ENCODE results near the gene PAX7. TPM values are rescaled to one million over a fixed set of nuclear protein-coding genes. Genes with fewer than 3 reads are reported as not detected.

Gene PAX7
- total RNA-seq, 4 donors from 2014 or later, result not detected

- no peaks in the 10 kb centered on the region for H3K4me1 ChIP-seq
- H3K36me3 ChIP-seq, result no peaks in the 10 kb centered on the region
- intact Hi-C loops (cut with DNase I; ENCODE audit: low total_unique reads), result no loop called here
- no peaks in the 10 kb centered on the region for H3K9me3 ChIP-seq
- no peak overlapping the region for H3K4me3 ChIP-seq
- H3K27ac ChIP-seq, result no peak overlapping the region
- no peak for DNase-seq
- H3K27me3 ChIP-seq, result peaks cover 0 to 5% of the 10 kb centered on the region in 2 donors
- TF ChIP-seq POLR2A (IDR thresholded peaks at IDR 0.05), result no peak
- TF ChIP-seq, protein P1, sequence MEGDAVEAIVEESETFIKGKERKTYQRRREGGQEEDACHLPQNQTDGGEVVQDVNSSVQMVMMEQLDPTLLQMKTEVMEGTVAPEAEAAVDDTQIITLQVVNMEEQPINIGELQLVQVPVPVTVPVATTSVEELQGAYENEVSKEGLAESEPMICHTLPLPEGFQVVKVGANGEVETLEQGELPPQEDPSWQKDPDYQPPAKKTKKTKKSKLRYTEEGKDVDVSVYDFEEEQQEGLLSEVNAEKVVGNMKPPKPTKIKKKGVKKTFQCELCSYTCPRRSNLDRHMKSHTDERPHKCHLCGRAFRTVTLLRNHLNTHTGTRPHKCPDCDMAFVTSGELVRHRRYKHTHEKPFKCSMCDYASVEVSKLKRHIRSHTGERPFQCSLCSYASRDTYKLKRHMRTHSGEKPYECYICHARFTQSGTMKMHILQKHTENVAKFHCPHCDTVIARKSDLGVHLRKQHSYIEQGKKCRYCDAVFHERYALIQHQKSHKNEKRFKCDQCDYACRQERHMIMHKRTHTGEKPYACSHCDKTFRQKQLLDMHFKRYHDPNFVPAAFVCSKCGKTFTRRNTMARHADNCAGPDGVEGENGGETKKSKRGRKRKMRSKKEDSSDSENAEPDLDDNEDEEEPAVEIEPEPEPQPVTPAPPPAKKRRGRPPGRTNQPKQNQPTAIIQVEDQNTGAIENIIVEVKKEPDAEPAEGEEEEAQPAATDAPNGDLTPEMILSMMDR (IDR thresholded peaks at IDR 0.05), result no peak
Observed at GRCh38 chr1:18793164-18793563, 162.5 kb downstream of the PAX7 start.

- H3K9me3 ChIP-seq, result no peaks in the 10 kb centered on the region
- no peak for DNase-seq
- no peak for TF ChIP-seq POLR2A (IDR thresholded peaks at IDR 0.05)
- TF ChIP-seq, protein P1 (IDR thresholded peaks at IDR 0.05), result no peak
- peaks cover 0 to 5% of the 10 kb centered on the region in 2 donors for H3K27me3 ChIP-seq
- no peak overlapping the region for H3K27ac ChIP-seq
- no peaks in the 10 kb centered on the region for H3K36me3 ChIP-seq
- H3K4me1 ChIP-seq, result no peaks in the 10 kb centered on the region
- H3K4me3 ChIP-seq, result no peak overlapping the region
- intact Hi-C loops (cut with DNase I; ENCODE audit: low total_unique reads), result no loop called here
Observed at GRCh38 chr1:18794051-18794450, 163.4 kb downstream of the PAX7 start.

GRCh38 chr1:18794561-18794960 is 163.9 kb downstream of the PAX7 start:
- intact Hi-C loops (cut with DNase I; ENCODE audit: low total_unique reads), result no loop called here
- H3K27me3 ChIP-seq, result peaks cover 0 to 5% of the 10 kb centered on the region in 2 donors

DNA sequence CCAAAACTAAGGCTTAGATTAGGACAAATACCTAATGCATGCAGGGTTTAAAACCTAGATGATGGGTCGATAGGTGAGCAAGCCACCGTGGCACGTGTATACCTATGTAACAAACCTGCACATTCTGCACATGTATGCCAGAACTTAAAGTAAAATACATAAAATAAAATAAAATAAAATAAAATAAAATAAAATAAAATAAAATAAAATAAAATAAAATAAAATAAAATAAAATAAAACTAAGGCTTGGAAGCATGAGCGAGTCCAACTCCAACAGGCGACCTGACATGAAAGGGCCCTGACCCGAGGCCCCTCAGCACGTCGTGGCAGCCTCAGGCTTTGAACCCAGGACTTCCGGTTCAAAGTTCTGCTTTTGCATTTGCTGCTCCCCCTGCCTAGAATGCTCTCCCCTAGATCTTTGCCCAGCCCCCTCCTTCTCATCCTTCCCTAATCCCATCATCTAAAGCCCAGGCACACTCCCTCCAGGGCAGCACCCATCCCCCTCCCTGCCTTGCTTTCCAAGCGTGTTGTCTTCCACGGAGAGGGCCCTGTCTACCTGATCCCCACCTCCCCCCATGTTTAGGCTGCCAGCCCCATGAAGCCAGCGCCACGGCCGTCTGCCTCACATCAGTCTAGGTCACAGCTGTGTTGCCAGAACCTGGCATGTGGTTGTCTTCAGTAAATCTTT is 164.5 kb downstream of the PAX7 start:
- no peak for TF ChIP-seq POLR2A (IDR thresholded peaks at IDR 0.05)
- TF ChIP-seq, protein P1 (IDR thresholded peaks at IDR 0.05), result no peak
- H3K36me3 ChIP-seq, result no peaks in the 10 kb centered on the region
- peaks cover 0 to 5% of the 10 kb centered on the region in 2 donors for H3K27me3 ChIP-seq
- no peak overlapping the region for H3K4me3 ChIP-seq
- intact Hi-C loops (cut with DNase I; ENCODE audit: low total_unique reads), result no loop called here
- H3K4me1 ChIP-seq, result no peaks in the 10 kb centered on the region
- DNase-seq, result no peak
- H3K9me3 ChIP-seq, result no peaks in the 10 kb centered on the region
- no peak overlapping the region for H3K27ac ChIP-seq

More at GRCh38 chr1:18794561-18794960, 163.9 kb downstream of the PAX7 start:
- Histone ChIP-seq H3K9me3 (no peaks in the 10 kb centered on the region), H3K4me3 (no peak overlapping the region), H3K36me3 (no peaks in the 10 kb centered on the region), H3K27ac (no peak overlapping the region), H3K4me1 (no peaks in the 10 kb centered on the region)
- no peak for DNase-seq
- TF ChIP-seq, protein P1 (IDR thresholded peaks at IDR 0.05), result no peak
- no peak for TF ChIP-seq POLR2A (IDR thresholded peaks at IDR 0.05)

DNA sequence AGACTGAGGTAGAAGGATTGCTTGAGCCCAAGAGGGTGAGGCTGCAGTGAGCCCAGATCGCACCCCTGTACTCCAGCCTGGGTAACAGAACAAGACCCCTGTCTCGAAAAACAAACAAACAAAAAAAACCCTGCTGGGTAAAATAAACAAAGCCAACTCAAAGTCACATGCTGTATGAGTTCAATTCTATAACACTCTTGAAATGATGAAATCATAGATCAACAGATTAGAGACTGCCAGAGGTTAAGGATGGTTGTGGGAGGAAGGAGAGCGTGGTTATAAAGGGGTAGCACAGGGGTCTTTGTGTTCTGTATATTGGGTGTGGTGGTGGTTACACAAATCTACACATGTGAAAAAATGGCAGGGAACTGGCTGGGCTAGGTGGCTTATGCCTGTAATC is 166.3 kb downstream of the PAX7 start:
- DNase-seq, result no peak
- Histone ChIP-seq H3K4me1 (no peaks in the 10 kb centered on the region), H3K36me3 (no peaks in the 10 kb centered on the region), H3K27ac (no peak overlapping the region), H3K9me3 (no peaks in the 10 kb centered on the region), H3K4me3 (no peak overlapping the region), H3K27me3 (peaks cover 0 to 5% of the 10 kb centered on the region in 2 donors)
- intact Hi-C loops (cut with DNase I; ENCODE audit: low total_unique reads), result no loop called here
- TF ChIP-seq POLR2A (IDR thresholded peaks at IDR 0.05), result no peak
- TF ChIP-seq, protein P1 (IDR thresholded peaks at IDR 0.05), result no peak

Small RNAs within 50 kb of the gene (small RNA-seq; reads per million reads assigned to genes)
- gene AL031737.1, result not detected

Other genes starting within 250 kb of the PAX7 start
- 1 to 10 TPM in 1 of 4 donors, under 1 TPM in 1, not detected in 2; under 0.01 to 1.4 TPM for gene KLHDC7A, start 149.9 kb upstream of the PAX7 start, total RNA-seq
- under 1 TPM in 1 of 4 donors, not detected in 3; 0.27 TPM for gene TAS1R2, start 228.8 kb downstream of the PAX7 start, total RNA-seq

All from uterus (tissue), 4 donors.